ENCODE measurements around the gene DARS1.
"Not testable (repeated sequence)": the region's sequence is repeated elsewhere in the genome, so short reads cannot be mapped to it uniquely, and the experiment has no call there.

The DARS1 gene

DNA sequence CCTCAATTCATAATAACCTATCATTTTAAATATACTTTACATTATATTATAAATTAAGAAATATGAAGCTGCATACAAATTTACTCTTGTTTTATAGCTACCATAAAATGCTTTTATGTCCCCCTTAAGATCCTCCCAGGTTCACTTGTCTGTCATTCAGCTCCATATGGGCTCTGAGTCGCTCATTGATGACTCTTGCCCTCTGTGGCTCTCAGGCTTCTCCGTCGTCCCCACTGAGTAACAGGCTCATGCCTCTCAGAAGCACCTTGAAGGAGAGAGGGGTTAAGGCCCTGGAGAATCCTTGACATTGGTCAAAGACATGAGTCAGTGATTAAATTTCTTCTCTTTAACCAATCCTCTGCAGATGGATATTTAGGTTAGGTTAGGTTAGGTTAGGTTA, 103.0 kb downstream of the DARS1 start:
- no peak for DNase-seq (ENCODE audit: low read depth)

DNA sequence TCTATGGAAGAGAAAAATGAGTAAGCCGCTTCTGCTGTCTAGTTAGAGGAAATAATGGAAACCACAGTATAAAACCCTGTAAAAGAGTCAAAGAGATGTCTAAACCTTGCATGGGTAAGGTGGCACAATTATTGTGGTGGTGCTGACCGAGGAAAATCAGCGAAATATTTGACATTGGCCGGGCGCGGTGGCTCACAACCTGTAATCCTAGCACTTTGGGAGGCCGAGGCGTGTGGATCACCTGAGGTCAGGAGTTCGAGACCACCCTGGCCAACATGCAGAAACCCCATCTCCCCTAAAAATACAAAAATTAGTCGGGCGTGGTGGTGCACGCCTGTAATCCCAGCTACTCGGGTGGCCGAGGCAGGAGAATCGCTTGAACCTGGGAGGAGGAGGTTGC, 108.7 kb downstream of the DARS1 start:
- DNase-seq (ENCODE audit: low read depth) = not testable (repeated sequence)

DNA sequence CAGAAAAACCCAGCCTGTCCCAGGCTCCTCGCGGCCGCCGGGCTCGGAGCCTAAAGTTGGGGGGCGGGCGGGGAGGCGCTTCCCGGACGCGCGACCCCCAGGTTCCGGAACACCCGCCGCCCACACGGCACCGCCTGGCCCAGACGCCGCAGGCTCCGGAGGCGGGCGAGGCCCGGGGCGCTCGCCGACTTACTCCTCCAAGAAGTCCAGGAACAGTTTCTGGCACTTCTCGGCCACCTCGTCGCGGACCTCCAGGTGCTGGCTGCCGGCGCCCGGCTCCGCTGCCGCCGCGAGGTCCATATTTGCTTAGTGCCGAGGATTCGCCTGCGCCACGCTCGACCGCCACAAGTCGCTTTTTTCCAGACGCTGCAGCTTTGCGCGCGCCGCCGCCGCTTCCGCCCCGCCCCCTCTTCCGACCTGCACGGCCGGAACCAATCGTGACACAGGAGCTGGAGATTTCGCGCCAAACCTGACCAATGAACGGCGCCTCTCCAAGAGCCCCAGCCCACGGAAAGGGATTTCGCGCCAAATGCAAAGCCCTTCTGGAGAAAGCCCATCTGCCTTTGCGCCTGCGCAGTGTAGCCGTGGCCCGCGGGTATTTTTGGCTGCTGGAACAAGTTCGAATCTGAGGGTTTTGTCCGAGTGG, 109.2 kb downstream of the DARS1 start, which contains the start of gene MCM6:
Gene MCM6, minus strand, starts transcription at position 378 of the 646 bp plus-strand sequence. Its CDS starts 78 bp downstream, at position 300.
- DNase-seq (ENCODE audit: low read depth) = peak; percentile 96

DNA sequence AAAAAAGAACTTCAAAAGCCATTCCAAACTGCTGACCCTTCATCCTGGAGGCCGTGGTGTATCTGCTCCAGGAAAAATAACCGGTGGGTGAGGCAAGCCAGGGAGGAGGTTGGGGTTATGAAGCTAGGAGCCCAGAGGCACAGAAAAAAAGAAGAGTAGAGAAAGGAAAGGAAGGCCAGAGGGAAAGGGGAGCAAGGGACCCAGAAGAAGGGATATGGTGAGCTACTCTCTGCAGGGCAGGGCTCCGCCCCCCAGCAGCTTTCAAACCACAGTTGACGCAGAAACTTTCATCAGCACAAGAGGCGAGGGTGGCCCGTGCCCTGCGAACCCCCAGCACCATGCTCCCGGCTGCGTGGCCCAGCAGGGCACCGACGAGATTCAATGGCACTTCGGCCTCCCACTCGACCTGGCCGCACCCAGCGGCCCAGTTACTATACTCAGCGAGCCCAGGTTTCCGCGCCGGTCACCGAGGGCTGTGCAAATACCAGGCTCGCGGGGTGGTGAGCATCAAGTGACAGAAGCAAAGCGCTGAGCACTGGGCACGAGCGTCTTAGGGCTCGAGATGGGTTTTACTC, 109.8 kb downstream of the DARS1 start:
- peak; percentile 20 for DNase-seq (ENCODE audit: low read depth)

DNA sequence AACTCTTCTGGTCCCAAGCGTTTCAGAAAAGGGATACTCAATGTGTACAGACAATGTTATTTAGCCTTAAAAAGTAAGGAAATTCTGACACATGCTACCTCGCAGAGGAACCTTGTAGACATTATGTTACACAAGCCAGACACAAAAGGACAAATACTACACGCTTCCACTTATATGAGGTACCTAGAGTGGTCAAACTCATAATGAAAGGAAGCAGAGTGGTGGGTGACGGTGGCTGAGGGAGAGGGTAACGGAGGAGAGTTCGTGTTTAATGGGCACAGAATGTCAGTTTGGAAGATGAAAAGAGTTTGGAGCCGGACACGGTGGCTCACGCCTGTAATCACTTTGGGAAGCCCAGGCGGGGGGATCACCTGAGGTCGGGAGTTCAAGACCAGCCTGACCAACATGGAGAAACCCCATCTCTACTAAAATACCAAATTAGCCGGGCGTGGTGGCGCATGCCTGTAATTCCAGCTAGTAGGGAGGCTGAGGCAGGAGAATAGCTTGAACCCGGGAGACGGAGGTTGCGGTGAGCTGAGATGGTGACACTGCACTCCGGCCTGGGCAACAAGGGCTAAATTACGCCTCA, 110.6 kb downstream of the DARS1 start:
- no peak for DNase-seq (ENCODE audit: low read depth)

DNA sequence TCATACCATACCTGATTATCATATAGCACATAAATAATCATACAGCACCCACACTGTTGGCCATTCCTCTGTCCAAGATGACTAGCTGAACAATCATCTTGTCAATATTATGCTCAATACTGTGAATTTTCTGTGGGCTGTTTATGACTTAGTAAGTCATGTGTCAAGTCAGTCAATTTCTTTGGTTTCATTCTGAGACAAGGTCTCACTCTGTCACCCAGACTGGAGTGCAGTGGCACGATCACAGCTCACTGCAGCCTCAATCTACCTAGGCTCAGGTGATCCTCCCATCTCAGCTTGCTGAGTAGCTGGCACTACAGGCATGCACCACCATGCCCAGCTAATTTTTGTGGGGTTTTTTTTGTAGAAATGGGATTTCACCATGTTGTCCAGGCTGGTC, 114.9 kb downstream of the DARS1 start:
- no peak for DNase-seq (ENCODE audit: low read depth)

DNA sequence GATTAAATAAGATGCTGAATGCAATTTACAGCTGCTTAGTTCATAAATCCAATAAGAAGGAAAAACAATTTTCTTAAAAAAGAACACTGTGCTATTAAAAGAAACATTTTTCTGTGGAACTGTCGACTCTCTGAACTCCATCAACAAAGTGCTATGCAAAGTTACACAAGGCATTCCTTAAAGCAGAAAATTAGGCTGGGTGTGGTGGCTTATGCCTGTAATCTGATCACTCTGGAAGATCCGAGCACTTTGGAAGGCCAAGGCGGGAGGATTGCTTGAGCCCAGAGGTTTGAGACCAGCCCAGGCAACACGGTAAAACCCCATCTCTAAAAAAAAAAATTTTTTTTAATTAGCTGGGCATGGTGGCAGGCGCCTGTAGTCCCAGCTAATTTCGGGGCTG, 122.2 kb downstream of the DARS1 start:
- no peak for DNase-seq (ENCODE audit: low read depth)

DNA sequence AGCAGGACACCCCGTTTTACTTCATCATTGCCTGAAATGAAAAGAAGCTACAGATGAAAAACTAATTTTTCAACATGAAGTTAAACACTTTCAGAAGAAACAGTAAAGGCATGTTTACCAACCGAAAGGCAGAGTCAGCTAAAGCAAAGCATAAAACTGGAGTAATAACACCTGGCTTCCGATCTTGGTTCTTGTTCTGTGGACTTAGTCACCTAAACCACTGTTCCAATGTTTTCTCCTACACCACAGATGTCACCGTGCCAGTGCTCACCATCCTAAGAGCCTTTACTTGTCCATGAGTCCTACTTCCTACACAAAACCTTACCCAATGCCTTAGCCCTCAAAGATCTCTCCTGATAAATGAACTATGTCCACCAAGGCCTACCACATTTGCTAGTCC, 122.7 kb downstream of the DARS1 start:
- no peak for DNase-seq (ENCODE audit: low read depth)

All from non-pigmented ciliary epithelial cell (primary cell).